HG02678 (cell line): ENCODE results near the gene SASH1.

ENCODE experiments used
- ATAC-seq: cut with Tn5 transposase; IDR thresholded peaks from one replicate; pipeline ENCODE4 v1.9.1; 2021; ENCODE audit warnings: mild to moderate bottlenecking, moderate library complexity; ENCODE audit not compliant: unreplicated experiment

The SASH1 gene

DNA sequence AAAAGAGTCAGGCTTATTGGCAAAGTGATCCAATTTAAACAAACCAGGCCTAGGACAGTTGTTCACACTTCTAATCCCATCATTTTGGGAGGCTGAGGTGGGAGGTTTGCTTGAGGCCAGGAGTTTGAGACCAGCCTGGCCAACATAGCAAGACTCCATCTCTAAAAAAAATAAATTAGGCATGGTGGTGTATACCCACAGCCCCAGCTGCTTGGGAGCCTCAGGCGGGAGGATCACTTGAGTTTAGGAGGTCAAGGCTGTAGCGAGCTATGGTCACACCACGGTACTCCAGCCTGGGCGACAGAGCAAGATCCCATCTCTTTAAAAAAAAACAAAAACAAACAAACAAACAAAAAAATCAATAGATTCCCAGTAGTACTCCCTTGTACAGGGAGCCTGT is 86.8 kb downstream of the SASH1 start:
- no peak for ATAC-seq

DNA sequence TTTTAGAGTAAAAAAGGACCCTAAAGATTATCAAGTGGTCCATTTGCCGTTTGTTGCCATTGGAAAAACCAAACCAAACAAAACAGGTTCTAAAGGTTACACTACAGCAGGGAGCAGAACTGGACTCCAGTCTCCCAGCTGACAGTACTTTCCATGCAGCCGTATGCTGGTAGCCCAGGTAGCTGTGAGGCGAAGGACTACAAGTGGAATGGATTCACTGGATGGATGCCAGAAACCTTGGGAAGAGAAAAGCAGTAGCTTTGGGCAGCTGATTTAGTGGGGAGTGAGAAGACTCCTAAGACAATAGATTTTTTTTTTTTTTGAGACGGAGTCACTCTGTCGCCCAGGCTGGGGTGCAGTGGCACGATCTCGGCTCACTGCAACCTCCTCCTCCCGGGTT is 88.3 kb downstream of the SASH1 start:
- no peak for ATAC-seq

GRCh38 chr6:148431413-148431812 is 88.8 kb downstream of the SASH1 start:
- ATAC-seq = no peak

GRCh38 chr6:148431840-148432239 is 89.2 kb downstream of the SASH1 start:
- no peak for ATAC-seq

GRCh38 chr6:148432462-148433195 is 90.0 kb downstream of the SASH1 start:
- ATAC-seq = no peak

GRCh38 chr6:148435386-148435785 is 92.7 kb downstream of the SASH1 start:
- ATAC-seq = no peak

DNA sequence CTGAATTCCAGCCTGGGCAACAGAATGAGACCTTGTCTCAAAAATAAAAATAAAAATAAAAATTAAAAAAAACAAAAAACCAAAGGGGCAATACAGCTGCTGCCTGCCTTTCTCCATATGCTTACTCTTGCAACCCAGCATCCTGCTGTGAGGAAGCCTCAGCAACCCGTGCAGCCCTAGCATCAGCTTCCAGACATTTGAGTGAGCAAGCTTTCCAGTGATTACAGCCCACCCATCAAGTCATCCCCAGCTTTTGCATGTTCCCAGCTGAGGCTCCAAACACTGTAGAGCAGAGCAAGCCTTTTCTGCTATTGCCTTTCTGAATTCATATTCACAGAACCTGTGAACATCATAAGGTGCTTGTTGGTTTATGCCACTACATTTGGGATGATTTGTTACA is 93.8 kb downstream of the SASH1 start:
- ATAC-seq = no peak

- no peak for ATAC-seq
These were observed 96.0 kb downstream of the SASH1 start for GRCh38 chr6:148438632-148439031.

DNA sequence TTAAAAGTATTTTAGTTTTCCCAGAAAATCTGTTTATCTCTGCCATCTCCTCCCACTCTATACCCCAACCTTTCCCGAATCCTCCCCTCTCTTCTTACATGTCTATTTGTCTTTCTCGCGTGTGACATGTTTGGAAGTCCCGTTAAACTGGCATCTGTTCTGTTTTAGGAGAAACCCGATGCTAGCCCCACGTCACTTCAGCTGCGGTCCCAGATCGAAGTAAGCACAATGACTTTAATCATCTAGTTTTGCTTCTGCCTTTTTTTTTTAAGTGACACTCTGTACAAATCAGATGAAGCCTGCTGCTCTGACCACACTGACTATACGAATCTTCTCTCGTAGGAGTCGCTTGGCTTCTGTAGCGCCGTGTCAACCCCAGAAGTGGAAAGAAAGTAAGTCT is 97.4 kb downstream of the SASH1 start:
- ATAC-seq = no peak

DNA sequence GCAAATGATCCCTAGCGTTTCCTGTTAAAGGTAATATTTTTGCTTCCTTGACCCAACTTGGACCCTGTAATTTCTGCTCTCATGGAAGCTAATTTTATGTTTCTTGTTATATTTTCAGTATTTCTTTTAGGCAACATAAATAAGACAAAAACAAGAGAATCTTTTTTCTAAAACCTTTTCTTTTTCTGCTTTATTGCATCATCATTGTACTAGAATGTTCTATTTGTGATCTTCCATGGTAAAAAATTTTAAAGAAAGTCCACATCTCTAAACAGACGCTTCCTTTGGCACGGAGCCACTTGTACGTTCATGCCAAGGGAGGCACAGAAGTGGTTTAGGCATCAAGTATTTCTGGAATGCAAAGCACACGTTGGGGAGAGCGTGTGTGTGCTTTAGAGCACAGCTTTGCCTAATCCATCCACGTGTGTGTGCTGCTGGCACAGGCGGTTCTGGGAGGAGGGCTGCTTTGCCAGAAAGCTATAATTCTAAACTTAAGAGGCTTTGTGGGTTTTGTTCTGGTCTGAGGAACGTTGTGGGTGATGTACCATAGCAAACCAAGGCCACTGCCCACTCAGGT is 98.3 kb downstream of the SASH1 start:
- ATAC-seq = no peak

- peak; percentile 75 for ATAC-seq
These were observed 98.8 kb downstream of the SASH1 start for GRCh38 chr6:148441454-148441911.

DNA sequence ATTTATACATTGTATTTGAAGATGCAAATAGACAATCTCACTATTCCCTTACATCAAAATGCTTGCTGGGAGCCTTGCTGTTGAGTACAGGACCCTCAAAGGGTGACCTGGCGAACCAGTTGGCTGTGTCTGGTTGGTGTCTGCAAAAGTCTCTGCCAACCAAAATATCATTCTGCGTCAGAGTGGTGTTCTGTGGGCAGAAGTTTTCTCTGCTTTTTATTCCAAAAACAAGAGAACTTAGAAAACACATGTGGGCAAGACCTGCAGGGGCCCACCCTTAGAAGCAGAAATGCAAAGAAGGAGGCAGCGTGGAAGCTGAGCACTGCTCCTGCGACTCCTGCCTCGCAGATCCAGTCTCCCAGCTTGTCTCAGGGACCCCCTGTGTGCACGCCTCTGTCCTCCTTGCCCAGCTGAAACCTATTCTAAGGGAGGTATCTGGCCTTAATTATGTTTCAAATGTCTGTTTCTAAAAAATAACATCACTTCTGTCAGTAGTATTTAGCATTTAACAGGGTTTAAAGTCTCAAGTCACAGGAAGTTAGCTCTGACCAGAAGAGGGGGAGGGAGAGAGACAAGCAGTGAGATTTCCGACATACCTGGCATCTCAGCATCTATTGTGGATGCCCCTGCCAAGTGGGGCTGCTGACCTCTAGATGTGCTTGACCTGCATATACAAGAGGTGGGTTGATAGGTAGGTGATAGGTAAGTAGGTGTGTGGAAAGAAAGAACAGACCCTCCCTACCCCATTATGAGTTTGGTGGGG is 101.3 kb downstream of the SASH1 start:
- no peak for ATAC-seq

- no peak for ATAC-seq
These were observed 102.5 kb downstream of the SASH1 start for GRCh38 chr6:148445116-148445515.

GRCh38 chr6:148445620-148446019 is 103.0 kb downstream of the SASH1 start:
- ATAC-seq = no peak

DNA sequence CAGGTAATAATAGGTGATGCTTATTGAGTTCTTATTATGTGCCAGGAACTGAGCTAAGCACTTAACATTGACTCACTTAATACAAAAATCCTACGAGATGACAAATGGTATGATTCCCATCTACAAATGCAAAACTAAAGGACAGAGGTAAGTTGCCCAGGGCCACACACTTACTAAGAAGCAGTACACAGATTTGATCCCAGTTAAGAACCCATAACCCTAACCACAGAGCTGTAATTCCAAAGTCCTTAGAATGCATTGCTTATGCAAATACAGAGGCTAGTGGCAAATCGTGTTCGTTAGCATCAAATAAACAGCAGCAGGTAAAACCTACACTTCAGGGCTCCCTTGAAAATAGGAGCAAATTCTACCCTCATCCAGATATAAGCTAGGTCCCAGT is 104.0 kb downstream of the SASH1 start:
- ATAC-seq = no peak

GRCh38 chr6:148447521-148448230 is 105.0 kb downstream of the SASH1 start:
- ATAC-seq = no peak

DNA sequence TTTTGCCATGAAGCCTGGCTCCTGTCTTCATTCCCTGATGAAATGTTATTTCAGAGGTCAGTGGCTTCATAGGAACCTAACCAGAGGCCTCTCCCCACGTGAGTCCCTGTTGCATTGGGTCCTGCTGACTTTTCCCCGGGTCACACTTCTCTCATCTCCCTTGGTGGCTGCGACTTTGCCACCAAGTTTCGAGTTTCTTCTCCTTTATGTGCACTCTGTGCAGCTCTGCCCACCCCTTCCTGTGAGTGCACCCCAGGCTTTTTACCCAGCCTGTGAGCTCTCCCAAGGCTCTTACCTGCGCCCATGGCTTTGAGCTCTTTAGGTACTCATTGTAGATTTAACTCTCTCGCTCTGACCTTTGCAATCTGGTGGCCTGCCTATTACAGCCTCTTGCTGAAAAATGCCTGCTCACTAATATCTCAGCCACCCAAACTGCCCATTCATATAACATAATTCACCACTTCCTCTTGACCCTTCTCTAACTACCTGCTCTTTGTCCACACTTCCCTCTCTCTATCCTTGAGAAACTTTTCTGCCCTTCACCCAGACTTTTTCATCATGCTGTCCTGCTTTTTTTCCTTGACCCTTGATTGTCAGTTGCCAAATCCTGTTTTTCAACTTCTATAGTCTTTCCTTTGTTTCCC is 105.9 kb downstream of the SASH1 start:
- peak; percentile 54 for ATAC-seq

- ATAC-seq = no peak
These were observed 108.2 kb downstream of the SASH1 start for GRCh38 chr6:148450866-148451265.

GRCh38 chr6:148451690-148452089 is 109.1 kb downstream of the SASH1 start:
- peak; percentile 75 for ATAC-seq

DNA sequence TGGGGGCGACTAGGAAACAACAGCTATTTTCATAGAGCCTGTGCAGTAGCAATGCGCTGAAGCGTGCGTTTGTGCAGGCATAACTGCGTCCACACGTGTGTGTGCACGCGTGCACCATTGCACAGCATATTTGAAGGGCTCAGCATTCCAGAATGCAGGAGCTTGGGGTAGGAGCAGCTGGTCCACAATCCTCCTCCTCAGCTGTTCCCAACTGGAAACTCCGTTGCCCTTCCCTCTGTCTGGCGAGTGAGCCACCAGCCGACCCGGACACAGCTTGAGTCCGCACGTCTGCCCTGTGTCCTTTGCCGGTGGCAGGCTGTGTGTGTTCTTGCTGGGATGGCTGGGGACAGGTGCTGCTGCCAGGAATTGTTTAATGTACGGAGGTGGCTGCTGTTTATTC is 110.2 kb downstream of the SASH1 start:
- no peak for ATAC-seq

- ATAC-seq = no peak
These were observed 111.3 kb downstream of the SASH1 start for GRCh38 chr6:148453906-148454305.
